Body of pancreas (tissue), 4 donors: ENCODE data around the gene UCK1. TPM values are rescaled to one million over a fixed set of nuclear protein-coding genes. Genes with fewer than 3 reads are reported as not detected.

Experiments
- ATAC-seq: fragments of 150-250 bp; one replicate; pipeline ENCODE4 v1.9.1; 2016
- DNase-seq, 4 donors: peaks; one replicate each; pipeline ENCODE4 v3.0.0-alpha.2; 2019
- H3K27ac ChIP-seq, 4 donors: fragments of 200-600 bp; sonication (generic); 1 replicate in 3 of 4; 2 replicates in 1 of 4; pipeline versions ENCODE4 v1.5.1 to v1.6.1; 2016 to 2019; ENCODE audit warnings: mild to moderate bottlenecking in 1 of 4, mixed read lengths in 1 of 4, moderate library complexity in 1 of 4
- H3K27me3 ChIP-seq, 2 donors: fragments of 200-600 bp; sonication (generic); one replicate each; pipeline ENCODE4 v1.6.0; 2016; ENCODE audit warnings: mild to moderate bottlenecking in 1 of 2
- H3K36me3 ChIP-seq, 2 donors: fragments of 200-600 bp; sonication (generic); replicated peaks in 1 of 2; 2 replicates each; pipeline ENCODE4 v1.5.1; 2016; ENCODE audit warnings: low read depth in 2 of 2; ENCODE audit not compliant: insufficient read depth in 1 of 2
- H3K4me1 ChIP-seq: fragments of 200-600 bp; sonication (generic); one replicate; pipeline ENCODE4 v1.6.0; 2016
- H3K4me3 ChIP-seq, 2 donors: fragments of 200-600 bp; sonication (generic); 1 replicate in 1 of 2; 2 replicates in 1 of 2; pipeline ENCODE4 v1.5.1; 2016 to 2019
- H3K9me3 ChIP-seq, 3 donors: fragments of 200-600 bp; sonication (generic); 1 replicate in 2 of 3; 2 replicates in 1 of 3; pipeline ENCODE4 v1.5.1; 2016
- POLR2A ChIP-seq, 3 donors: fragments of 450-650 bp; IDR thresholded peaks; one replicate each; pipeline ENCODE4 v1.6.1; 2016; ENCODE audit warnings: antibody characterized with exemption in 3 of 3, mild to moderate bottlenecking in 2 of 3
- WGBS, 2 donors: methylation state at CpG; one replicate each; pipeline ENCODE4 v1.1.5; 2017; 5-methylcytosine and 5-hydroxymethylcytosine counted together
- intact Hi-C: fragments of 100-400 bp; cut with DNase I; formaldehyde crosslinking; loops from one replicate; pipeline ENCODE4 v1.15.1; 2023
- total RNA-seq, 2 donors: library from RNA; depleted of rRNA; stranded (reverse); fragments of >200 nt; gene quantifications; one replicate each; pipeline ENCODE4 v1.1.0, GENCODE V29; 2016
- TF ChIP-seq, protein P1 (sequence below), 7 experiments: fragments of 450-650 bp in 4 of 7; fragments of 200-600 bp in 3 of 7; sonication (generic) in 3 of 7; IDR thresholded peaks; one replicate each; pipeline ENCODE4 v1.5.1; 2016 to 2019; ENCODE audit warnings: antibody characterized with exemption in 7 of 7

The UCK1 gene
- total RNA-seq, 2 donors from 2014 or later: 16.5 to 37.1 TPM

DNA sequence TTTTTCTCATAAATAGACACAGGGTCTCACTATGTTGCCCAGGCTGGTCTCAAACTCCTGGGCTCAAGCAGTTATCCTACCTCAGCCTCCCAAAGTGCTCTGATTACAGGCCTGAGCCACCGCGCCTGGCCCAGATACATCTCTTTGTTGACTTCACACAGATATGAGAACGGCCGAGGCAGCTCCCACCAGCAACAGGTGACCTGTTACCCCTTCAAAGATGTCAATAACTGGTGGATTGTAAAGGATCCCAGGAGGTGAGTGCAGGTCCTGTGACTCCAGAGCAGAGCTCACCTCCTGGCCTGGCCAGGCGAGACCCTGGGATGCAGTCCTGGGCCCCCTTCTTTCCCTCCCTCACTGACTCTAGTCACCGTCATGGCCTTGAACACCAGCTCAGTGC, 19.2 kb downstream of the UCK1 start:
- no peak overlapping the region for H3K4me3 ChIP-seq
- H3K36me3 ChIP-seq: peaks cover 0 to 25% of the 10 kb centered on the region in 2 donors
- no peaks in the 10 kb centered on the region for H3K9me3 ChIP-seq
- intact Hi-C loops: no loop called here
- ATAC-seq: no peak
- no peak for DNase-seq
- no peaks in the 10 kb centered on the region for H3K27me3 ChIP-seq
- H3K27ac ChIP-seq: no peak overlapping the region
- WGBS, 2 donors: 76 to 87% methylated on average over 5 to 6 of the region's 6 CpGs
- H3K4me1 ChIP-seq: no peaks in the 10 kb centered on the region
- no peak for TF ChIP-seq POLR2A (IDR thresholded peaks at IDR 0.05)
- TF ChIP-seq, protein P1, sequence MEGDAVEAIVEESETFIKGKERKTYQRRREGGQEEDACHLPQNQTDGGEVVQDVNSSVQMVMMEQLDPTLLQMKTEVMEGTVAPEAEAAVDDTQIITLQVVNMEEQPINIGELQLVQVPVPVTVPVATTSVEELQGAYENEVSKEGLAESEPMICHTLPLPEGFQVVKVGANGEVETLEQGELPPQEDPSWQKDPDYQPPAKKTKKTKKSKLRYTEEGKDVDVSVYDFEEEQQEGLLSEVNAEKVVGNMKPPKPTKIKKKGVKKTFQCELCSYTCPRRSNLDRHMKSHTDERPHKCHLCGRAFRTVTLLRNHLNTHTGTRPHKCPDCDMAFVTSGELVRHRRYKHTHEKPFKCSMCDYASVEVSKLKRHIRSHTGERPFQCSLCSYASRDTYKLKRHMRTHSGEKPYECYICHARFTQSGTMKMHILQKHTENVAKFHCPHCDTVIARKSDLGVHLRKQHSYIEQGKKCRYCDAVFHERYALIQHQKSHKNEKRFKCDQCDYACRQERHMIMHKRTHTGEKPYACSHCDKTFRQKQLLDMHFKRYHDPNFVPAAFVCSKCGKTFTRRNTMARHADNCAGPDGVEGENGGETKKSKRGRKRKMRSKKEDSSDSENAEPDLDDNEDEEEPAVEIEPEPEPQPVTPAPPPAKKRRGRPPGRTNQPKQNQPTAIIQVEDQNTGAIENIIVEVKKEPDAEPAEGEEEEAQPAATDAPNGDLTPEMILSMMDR (IDR thresholded peaks at IDR 0.05): no peak

DNA sequence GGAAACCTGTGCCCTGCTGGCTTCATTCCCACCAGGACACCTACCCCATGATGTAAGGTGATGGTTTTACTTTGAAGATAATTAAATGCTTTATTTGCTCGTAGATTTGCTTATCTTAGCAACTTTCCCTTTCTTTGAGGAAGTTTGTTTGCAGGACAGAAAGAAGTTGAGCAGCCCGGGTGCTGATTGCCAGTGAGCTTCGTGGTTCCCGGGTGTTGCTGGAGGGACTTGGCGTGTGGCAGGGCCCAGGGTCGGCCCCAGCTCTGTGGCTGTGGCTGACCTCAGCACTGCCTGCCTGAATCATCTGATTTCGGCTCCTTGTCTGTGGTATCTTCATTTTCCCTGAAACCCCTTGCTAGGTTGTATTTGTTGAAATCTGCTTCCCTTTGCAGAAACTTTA, 19.6 kb downstream of the UCK1 start:
- WGBS, 2 donors: 57 to 76% methylated on average over 7 of the region's 7 CpGs
- no peak for TF ChIP-seq POLR2A (IDR thresholded peaks at IDR 0.05)
- TF ChIP-seq, protein P1 (IDR thresholded peaks at IDR 0.05): no peak
- Histone ChIP-seq H3K27me3 (no peaks in the 10 kb centered on the region), H3K27ac (no peak overlapping the region), H3K9me3 (no peaks in the 10 kb centered on the region), H3K4me1 (no peaks in the 10 kb centered on the region), H3K4me3 (no peak overlapping the region), H3K36me3 (peaks cover 0 to 25% of the 10 kb centered on the region in 2 donors)
- intact Hi-C loops: no loop called here
- DNase-seq (no peak), ATAC-seq (no peak)

GRCh38 chr9:131505012-131505411, 26.1 kb downstream of the UCK1 start:
- peaks cover 32% of the 10 kb centered on the region for H3K4me1 ChIP-seq
- H3K36me3 ChIP-seq: peaks cover 0 to 6% of the 10 kb centered on the region in 2 donors
- DNase-seq: no peak
- 89% methylated on average over 8 of the region's 8 CpGs for WGBS, 2 donors
- H3K4me3 ChIP-seq: no peak overlapping the region
- intact Hi-C loops: no loop called here
- no peak overlapping the region for H3K27ac ChIP-seq
- TF ChIP-seq, protein P1 (IDR thresholded peaks at IDR 0.05): no peak
- TF ChIP-seq POLR2A (IDR thresholded peaks at IDR 0.05): no peak
- H3K9me3 ChIP-seq: no peaks in the 10 kb centered on the region
- no peaks in the 10 kb centered on the region for H3K27me3 ChIP-seq
- no peak for ATAC-seq

- Histone ChIP-seq H3K9me3 (no peaks in the 10 kb centered on the region), H3K4me1 (peaks cover 32% of the 10 kb centered on the region), H3K36me3 (peaks cover 0 to 3% of the 10 kb centered on the region in 2 donors), H3K27me3 (no peaks in the 10 kb centered on the region), H3K4me3 (peak overlapping the region; percentile 94 to 99), H3K27ac (peak overlapping the region in 1 of 4 donors; percentile 70)
- 15 to 17% methylated on average over 13 to 32 of the region's 32 CpGs for WGBS, 2 donors
- TF ChIP-seq, protein P1 (IDR thresholded peaks at IDR 0.05): peak in 1 of 7 experiments; percentile 6
- TF ChIP-seq POLR2A (IDR thresholded peaks at IDR 0.05): no peak
- intact Hi-C loops: no loop called here
- DNase-seq (peak in 1 of 4 donors; percentile 8), ATAC-seq (no peak)
Measured at GRCh38 chr9:131503626-131504465, 27.2 kb downstream of the UCK1 start.
